HG02973 (cell line): Measurements from ENCODE around the gene ZNF646.
A peak's percentile ranks its signal among the peaks of the same experiment; 100 is the strongest.

Experiments used
- ATAC-seq: cut with Tn5 transposase; IDR thresholded peaks from one replicate; pipeline ENCODE4 v1.9.1; 2021; ENCODE audit warnings: moderate library complexity; ENCODE audit not compliant: unreplicated experiment

The ZNF646 gene

GRCh38 chr16:31073970-31074813 lies at the start of gene ZNF646, which contains the start of gene ZNF668:
TSS of gene ZNF646 (plus strand) at chr16:31074422. CDS start at chr16:31076325, 1,903 bp downstream.
TSS of gene ZNF668 (minus strand) at chr16:31074240. CDS start at chr16:31064459, 9,781 bp downstream.
- peak; percentile 57 for ATAC-seq

GRCh38 chr16:31025339-31025738 lies 48.9 kb upstream of the ZNF646 start:
- ATAC-seq = no peak

- no peak for ATAC-seq
Observed at GRCh38 chr16:31029272-31029671, 45.0 kb upstream of the ZNF646 start.

- no peak for ATAC-seq
Observed at GRCh38 chr16:31031276-31031675, 42.9 kb upstream of the ZNF646 start.

- peak; percentile 69 for ATAC-seq
Observed at GRCh38 chr16:31032736-31033708, 41.2 kb upstream of the ZNF646 start, which contains the start of gene STX4. TSS of gene STX4 (plus strand) at chr16:31033558. CDS start at chr16:31033806, 248 bp downstream.

- ATAC-seq = peak; percentile 34
Observed at GRCh38 chr16:31033709-31034492, 40.3 kb upstream of the ZNF646 start.

- no peak for ATAC-seq
Observed at GRCh38 chr16:31036691-31037090, 37.5 kb upstream of the ZNF646 start.

GRCh38 chr16:31038993-31039392 lies 35.2 kb upstream of the ZNF646 start:
- no peak for ATAC-seq

- ATAC-seq = no peak
Observed at GRCh38 chr16:31042866-31043265, 31.4 kb upstream of the ZNF646 start.

GRCh38 chr16:31043352-31043751 lies 30.9 kb upstream of the ZNF646 start:
- no peak for ATAC-seq

- ATAC-seq = no peak
Observed at GRCh38 chr16:31043898-31044481, 30.2 kb upstream of the ZNF646 start.

GRCh38 chr16:31050280-31051030 lies 23.8 kb upstream of the ZNF646 start:
- ATAC-seq = no peak

- ATAC-seq = no peak
Observed at GRCh38 chr16:31052114-31052513, 22.1 kb upstream of the ZNF646 start.

- ATAC-seq = no peak
Observed at GRCh38 chr16:31055613-31056012, 18.6 kb upstream of the ZNF646 start.

GRCh38 chr16:31061126-31061812 lies 13.0 kb upstream of the ZNF646 start:
- no peak for ATAC-seq

GRCh38 chr16:31061813-31062440 lies 12.3 kb upstream of the ZNF646 start:
- no peak for ATAC-seq

- ATAC-seq = no peak
Observed at GRCh38 chr16:31063495-31063842, 10.8 kb upstream of the ZNF646 start.

- no peak for ATAC-seq
Observed at GRCh38 chr16:31063843-31064611, 10.2 kb upstream of the ZNF646 start.
